ENCODE data around the gene BFSP1. TPM values are rescaled to one million over a fixed set of nuclear protein-coding genes. Genes with fewer than 3 reads are reported as not detected.

Gene BFSP1
- total RNA-seq, 1 donor from 2014 or later: 6.4 TPM

DNA sequence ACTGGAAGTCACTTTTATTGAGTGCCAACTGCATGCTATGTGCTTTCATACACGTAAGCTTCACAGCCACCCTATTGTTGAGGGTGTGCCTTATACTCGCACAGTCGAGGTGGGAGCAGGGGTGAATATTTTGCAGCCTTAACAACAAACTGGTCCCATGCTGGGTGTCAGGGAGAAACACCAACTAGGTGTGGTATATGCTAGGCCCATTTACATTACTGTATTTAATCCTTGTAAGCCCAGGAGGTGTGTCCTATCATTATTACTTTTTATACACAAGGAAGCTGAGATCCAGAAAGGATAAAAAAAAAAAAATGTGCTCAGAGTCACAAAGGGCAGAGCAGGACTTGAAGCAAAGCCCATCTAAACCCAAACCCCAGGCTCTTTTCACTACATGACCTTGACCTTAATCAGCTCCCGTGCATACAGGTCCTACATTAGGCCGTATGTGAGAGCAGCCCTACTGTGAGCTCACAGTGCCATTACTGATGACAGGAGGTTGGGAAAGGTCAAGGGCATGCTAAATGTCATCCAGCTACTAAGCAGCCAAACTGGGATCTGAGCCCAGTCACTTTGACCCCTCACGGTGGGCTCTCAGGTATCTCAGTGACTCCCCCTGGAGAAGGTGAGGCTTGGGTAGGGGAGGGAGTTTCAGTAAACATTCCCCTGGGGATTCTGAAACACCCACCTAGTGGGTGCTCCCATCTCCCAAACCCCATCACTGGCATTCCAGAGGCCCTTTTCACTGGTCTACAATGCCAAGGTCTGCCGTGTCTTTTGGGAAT is 61.7 kb downstream of the BFSP1 start:
- no peak for DNase-seq (ENCODE audit: extremely low read depth, low read depth, low spot score)

DNA sequence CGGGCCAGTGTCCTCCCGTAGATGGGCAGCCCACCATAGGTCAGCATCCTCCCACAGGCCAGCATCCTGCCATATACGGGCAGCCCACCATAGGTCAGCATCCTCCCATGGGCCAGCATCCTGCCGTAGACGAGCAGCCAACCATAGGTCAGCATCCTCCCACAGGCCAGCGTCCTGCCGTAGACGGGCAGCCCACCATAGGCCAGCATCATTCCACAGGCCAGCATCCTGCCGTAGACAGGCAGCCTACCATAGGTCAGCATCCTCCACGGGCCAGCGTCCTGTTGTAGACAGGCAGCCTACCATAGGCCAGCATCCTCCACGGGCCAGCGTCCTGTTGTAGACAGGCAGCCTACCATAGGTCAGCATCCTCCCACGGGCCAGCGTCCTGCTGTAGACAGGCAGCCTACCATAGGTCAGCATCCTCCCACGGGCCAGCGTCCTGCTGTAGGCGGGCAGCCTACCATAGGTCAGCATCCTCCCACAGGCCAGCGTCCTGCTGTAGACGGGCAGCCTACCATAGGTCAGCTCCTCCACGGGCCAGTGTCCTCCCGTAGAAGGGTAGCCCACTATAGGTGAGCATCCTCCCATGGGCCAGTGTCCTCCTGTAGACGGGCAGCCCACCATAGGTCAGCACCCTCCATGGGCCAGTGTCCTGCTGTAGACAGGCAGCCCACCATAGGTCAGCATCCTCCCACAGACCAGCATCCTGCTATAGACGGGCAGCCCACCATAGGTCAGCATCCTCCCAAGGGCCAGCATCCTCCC is 62.9 kb downstream of the BFSP1 start:
- no peak for DNase-seq (ENCODE audit: extremely low read depth, low read depth, low spot score)

DNA sequence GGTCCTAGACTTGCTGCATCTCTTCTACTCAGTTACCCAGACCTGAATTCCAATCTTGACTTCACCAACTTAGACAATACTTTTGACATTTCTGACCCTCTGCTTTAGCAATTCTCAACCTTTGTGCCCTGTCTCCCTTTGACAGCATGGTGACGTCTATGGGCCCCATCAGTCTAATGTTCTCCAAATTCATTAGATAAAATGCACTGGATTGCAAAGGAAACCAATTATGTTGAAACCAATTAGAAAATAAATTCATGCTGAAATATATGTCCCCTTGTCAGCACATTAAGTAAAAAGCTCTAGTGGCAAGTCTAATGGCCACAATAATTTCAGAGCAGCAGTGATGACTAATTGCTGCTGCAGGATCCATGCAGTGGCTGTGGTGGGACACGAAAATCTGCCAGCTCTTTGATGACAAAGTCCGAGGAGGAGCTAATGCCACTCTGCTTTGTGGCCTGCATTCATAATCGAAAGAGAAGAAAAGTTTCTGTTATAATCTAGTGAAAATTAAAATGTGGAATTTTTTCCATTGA is 64.0 kb downstream of the BFSP1 start:
- no peak for DNase-seq (ENCODE audit: extremely low read depth, low read depth, low spot score)

DNA sequence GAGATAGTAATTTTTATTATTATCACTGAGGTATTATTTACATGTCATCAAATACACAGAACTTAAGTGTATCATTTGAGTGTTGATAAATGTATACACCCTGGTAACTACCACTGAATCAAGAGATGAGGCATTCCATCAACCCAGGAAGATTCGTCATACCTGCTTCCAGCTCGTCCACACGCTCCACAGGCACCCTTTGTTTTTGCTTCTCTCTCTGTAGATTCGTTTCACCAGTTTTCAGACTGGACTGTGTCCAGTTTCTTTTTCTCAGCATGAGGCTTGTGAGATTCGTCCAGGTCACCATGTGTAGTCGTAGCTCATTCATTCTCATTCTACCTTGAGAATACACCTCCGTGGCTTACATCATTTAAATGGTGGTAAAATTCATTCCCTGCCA is 64.5 kb downstream of the BFSP1 start:
- no peak for DNase-seq (ENCODE audit: extremely low read depth, low read depth, low spot score)

DNA sequence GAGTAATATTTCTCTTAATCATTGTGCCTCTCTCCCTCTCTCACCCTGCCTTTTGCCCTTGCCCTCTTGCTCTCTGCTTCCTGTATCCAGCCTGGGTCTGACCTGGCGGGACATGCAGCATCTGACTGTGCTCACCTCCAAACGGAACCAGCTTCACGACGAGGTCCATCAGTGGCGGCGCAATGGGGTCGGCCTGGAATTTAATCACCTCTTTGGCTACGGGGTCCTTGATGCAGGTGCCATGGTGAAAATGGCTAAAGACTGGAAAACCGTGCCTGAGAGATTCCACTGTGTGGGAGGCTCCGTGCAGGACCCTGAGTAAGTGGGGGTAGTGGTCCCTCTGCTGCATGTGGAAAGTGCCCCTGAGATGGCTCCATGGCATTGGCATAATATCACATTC is 65.9 kb downstream of the BFSP1 start:
- no peak for DNase-seq (ENCODE audit: extremely low read depth, low read depth, low spot score)

DNA sequence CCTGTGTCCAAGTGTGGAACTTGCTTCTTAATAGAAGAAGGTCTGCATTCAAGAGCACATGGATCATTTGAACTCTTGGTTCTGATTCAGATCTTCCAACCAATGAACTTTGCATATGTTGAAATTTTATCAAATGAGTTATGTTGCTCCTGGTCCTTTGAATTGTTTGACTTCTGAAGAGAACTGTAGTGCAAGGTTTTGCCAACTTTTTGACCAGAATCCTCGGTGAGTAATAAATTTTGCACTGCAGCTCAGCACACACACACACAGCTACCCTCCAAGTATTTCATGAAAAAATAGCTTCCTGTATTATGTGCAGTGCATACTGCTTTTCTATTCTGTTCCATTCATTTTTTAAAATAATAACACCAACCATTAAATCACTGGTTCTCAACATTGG is 67.5 kb downstream of the BFSP1 start:
- no peak for DNase-seq (ENCODE audit: extremely low read depth, low read depth, low spot score)

DNA sequence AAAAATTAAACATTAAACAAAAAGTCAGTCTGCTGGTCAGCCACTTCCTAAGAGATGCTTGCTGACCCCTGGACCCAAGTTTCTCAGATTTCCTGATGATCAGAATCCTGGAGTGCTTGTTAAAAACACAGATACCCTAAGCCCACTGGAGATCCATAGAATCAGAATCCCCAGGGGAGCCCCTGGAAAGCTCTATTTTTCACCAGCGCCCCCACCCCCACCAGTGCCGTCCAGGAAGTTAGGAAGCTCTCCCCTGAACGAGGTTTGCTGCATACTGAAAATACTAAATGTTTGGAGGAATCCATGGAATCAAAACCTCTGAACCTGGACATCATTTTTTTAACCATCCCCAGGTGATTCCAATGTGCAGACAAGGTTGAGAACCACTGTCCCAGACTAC is 69.2 kb downstream of the BFSP1 start:
- no peak for DNase-seq (ENCODE audit: extremely low read depth, low read depth, low spot score)

DNA sequence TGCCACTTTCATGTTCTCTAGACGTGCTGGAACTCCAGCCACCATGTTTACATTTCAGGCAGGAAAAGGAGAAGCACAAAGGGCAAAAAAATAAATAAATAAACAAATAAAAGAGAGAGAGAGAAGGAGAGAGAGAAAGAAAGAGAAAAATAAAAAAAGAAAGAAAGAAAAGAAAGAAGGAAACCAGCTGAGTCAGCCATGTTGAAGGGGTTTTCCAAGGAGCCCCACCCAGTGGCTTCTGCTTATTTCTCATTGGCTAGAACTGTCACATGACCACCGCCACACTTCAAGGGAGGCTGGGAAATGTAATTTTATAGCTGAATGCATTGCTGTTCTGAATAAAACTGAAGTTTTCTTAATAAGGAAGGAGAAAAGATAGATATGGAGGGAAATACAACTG is 71.1 kb downstream of the BFSP1 start:
- no peak for DNase-seq (ENCODE audit: extremely low read depth, low read depth, low spot score)

DNA sequence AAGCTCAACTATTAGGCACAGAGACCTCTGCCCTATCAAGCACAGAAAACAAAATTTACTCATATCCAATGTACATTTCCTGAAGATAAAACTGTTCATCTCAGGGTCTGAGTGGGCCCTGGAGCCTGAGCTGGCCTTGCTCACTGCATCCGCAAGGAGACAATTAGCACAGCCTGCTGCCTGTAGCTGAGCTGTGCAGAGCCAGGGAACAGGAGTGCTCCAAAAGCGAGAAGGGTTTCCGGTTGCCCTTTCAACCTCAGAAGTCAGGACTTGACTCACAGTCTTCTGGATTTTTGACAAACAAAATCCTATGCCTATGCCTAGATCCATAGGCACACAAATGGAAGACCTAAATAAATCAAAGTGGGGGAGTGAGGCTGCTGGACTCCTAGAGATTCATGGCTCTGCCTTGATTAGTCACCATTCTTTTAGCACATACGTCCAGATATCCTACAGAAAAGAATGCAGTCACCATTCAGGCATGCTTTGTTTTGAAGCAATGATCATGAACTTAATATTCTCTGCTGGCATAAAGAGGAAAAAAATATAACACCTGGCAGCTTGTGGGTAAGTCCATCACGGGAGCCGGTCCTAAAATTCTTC is 73.5 kb downstream of the BFSP1 start:
- DNase-seq (ENCODE audit: extremely low read depth, low read depth, low spot score): no peak

DNA sequence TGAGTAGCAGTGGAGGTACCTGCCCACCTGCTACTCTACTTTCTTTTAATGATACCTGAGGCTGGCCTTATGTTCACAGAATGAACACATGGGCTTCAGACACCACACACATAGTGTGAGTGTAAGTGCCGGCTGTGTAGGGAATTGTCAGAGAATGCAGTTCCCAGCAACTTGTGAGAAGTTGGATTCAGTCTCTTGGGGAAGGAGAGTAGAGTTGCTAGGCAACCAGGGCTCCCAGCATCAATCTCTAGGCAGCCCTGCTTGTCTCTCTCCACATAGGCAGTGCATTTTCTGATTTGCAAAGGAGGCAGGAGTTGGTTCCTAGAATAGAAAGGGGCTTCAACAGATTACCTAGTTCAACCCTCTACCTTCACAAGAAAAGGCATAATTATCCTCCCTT is 74.1 kb downstream of the BFSP1 start:
- no peak for DNase-seq (ENCODE audit: extremely low read depth, low read depth, low spot score)

DNA sequence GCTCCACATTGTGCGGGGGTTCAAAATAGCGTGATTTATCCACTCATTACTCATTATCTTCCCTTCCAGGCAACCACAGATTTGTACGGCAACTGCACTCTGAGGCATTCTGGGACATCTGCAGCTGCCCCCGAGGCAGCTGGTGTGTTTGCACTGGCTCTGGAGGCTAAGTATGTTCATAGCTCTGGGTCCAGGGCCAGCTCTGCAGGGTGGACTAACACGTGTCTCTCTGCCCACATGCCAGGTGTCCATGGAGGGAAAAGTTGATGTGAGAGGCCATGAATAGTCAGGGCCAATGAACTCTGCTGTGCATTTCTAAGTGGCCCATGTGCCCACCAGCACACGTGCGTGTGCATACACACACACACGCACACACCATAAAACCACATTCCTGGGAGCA is 74.9 kb downstream of the BFSP1 start:
- DNase-seq (ENCODE audit: extremely low read depth, low read depth, low spot score): no peak

DNA sequence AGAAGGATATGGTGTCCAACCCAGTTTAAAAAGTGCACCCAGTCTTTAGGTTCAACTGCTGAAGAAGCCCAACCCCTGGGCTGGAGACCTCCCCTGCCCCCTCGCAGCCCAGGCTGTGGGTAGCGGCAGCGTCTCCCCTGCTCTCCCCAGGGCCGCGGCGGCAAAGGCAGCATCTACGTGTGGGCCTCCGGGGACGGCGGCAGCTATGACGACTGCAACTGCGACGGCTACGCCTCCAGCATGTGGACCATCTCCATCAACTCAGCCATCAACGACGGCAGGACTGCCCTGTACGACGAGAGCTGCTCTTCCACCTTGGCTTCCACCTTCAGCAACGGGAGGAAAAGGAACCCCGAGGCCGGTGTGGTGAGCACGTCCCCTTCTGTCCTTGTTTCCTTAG is 77.6 kb downstream of the BFSP1 start:
- no peak for DNase-seq (ENCODE audit: extremely low read depth, low read depth, low spot score)

DNA sequence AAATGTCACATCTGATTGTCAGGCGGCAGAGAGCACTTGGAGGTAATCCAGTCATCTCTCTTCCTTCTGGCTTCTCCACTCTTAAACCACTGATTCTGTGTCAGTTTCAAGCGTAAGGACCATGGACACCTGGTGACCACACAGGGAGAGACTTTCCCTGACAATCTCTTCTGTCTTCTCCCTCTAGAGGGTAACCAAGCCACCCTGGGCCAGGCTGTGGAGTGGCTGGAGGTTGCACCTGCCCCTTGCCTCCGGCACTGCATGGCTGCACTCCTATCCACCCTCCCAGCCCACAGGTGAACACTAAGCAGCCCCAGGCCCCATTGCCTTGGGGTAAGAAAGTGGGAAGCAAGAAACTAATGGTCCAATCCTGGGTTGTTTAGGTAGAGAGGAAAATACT is 78.7 kb downstream of the BFSP1 start:
- DNase-seq (ENCODE audit: extremely low read depth, low read depth, low spot score): no peak

DNA sequence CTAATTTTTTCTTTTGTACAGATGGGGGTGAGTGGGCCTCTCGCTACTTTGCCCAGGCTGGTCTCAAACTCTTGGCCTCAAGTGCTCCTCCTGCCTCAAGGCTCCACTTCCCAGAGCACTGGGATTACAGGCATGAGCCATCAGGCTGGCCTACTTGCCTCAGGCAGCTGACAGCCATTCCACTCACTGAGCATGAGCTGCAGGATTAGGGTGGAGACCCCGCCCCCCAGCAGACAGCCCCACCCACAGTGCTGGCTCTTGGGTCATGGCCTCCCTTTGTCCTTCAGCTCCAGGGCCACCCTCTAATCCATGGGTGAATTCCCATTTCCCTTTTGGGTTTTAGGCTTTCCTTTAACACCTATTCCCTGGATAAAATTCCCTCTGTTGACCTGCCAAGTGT is 82.1 kb downstream of the BFSP1 start:
- DNase-seq (ENCODE audit: extremely low read depth, low read depth, low spot score): no peak

DNA sequence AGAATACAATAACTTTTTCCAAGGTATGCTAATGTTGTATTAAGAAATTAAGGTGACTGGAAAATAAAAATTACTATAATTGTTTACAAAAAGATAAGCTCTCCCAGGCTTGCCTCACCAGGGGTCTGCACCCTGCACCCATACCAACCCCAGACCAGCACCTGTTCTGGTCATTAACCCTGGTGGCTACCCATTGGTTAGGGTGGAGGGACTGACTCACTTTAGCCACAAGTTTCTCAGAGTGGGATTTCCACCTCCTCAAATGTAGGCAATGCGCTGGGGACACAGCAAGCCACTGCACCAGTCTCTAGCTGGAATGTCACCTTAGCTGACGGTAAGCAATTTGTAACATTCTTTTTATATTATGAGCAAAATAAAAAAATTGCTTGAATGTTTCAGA is 83.1 kb downstream of the BFSP1 start:
- DNase-seq (ENCODE audit: extremely low read depth, low read depth, low spot score): no peak

DNA sequence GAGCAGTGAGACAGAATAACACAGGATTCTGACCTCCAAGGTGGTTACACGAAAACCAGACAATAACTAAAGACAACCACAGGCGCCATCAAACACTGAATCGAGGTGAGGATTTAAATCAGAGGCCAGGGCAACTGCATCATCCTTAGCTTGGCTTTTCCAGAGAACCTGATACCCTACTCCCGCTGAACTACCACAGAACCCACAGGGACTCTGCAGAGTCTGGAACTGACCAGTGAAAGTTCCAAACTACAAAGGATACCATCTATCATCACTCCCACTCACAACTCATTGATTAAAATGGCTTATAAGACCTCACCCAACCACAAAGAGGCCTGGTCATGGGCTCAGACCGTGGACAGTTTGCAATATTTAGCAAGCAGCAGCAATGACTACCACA is 85.0 kb downstream of the BFSP1 start:
- no peak for DNase-seq (ENCODE audit: extremely low read depth, low read depth, low spot score)

DNA sequence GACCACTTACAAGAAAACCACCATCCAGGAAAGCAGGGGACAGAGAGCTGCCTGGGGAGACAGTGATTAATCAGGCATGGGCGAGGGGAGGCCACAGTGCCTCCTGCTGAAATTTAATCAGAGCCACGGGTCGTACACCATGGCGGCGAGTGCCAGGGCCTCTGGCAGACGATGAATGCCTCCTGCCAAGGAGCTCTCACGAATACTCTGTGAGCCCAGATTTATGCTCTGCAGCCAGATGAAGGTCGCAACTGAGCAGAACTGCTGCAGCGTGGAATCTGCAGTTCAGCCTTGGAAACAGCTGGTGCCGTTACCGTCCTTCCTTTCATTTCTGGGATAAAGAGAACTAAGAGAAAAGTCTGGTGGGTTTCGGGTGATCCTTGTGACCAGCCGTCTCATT is 85.6 kb downstream of the BFSP1 start:
- no peak for DNase-seq (ENCODE audit: extremely low read depth, low read depth, low spot score)

DNA sequence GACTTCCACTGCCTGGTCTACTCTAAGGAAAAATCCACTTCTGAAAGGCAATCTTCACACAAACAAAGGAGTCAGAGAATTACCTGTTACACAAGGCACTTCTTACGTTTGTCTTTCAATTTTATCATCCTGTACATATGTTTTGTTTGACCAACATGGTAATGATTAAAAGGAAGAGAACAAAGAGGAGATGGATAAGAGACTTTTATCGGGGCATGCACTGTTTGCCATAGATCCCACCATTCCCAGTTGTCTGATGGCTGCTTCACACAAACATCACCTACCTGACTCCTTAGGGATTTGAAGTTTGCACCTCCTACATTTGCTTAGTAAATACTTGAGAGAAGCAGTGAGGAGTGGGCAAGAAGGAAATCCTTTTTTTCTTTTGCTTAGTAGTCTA is 87.1 kb downstream of the BFSP1 start:
- DNase-seq (ENCODE audit: extremely low read depth, low read depth, low spot score): no peak
